Measurements from ENCODE around the gene MUC5B.

GRCh38 chr11:1197886-1198560, 24.8 kb upstream of the MUC5B start:
- no peak for TF ChIP-seq EZH2 (IDR thresholded peaks at IDR 0.05; ENCODE audit: low read depth)
- no peak for TF ChIP-seq CTCF (conservative IDR thresholded peaks at IDR 0.05)

Data from PC-9 (cell line).